Osteoblast (primary cell): ENCODE results near the gene SCGB2A2. TPM values are rescaled to one million over a fixed set of nuclear protein-coding genes. Genes with fewer than 3 reads are reported as not detected.

ENCODE experiments used
- DNase-seq: peaks from one replicate; pipeline ENCODE4 v3.0.0; 2011; ENCODE audit warnings: low spot score, mixed read lengths; ENCODE audit not compliant: insufficient read length; ENCODE audit errors: missing footprints
- H2AFZ ChIP-seq: 2 replicates; pipeline ENCODE4 v1.6.0; 2011; ENCODE audit warnings: mild to moderate bottlenecking, low read length
- H3K27ac ChIP-seq: 2 replicates; pipeline ENCODE4 v1.5.1; 2011; ENCODE audit warnings: mild to moderate bottlenecking, low read depth, low read length, moderate library complexity
- H3K27me3 ChIP-seq: 2 replicates; pipeline ENCODE4 v1.6.0; 2012; ENCODE audit warnings: mild to moderate bottlenecking, control low read depth, inconsistent platforms, low read length, moderate library complexity; ENCODE audit not compliant: insufficient read depth
- H3K36me3 ChIP-seq: 2 replicates; pipeline ENCODE4 v1.5.1; 2011; ENCODE audit warnings: mild to moderate bottlenecking, low read length, control low read depth, moderate library complexity; ENCODE audit not compliant: insufficient read depth
- H3K4me1 ChIP-seq: 2 replicates; pipeline ENCODE4 v1.5.1; 2011; ENCODE audit warnings: mild to moderate bottlenecking, low read length, control low read depth, moderate library complexity; ENCODE audit not compliant: insufficient read depth
- H3K4me2 ChIP-seq: 2 replicates; pipeline ENCODE4 v1.6.0; 2011; ENCODE audit warnings: mild to moderate bottlenecking, low read length; ENCODE audit not compliant: insufficient read depth
- H3K4me3 ChIP-seq: fragments of 200-600 bp; sonication (generic); 3 replicates; pipeline ENCODE4 v1.5.1; 2012; ENCODE audit warnings: mild to moderate bottlenecking, low read length, inconsistent platforms; ENCODE audit not compliant: insufficient read depth
- H3K79me2 ChIP-seq: 2 replicates; pipeline ENCODE4 v1.6.0; 2012; ENCODE audit warnings: mild to moderate bottlenecking, low read length, control low read depth, inconsistent platforms; ENCODE audit not compliant: insufficient read depth
- H3K9me3 ChIP-seq: 2 replicates; pipeline ENCODE4 v1.5.1; 2011; ENCODE audit warnings: low read depth, low read length, control low read depth
- H4K20me1 ChIP-seq: 2 replicates; pipeline ENCODE4 v1.6.0; 2012; ENCODE audit warnings: mild to moderate bottlenecking, low read length, control low read depth; ENCODE audit not compliant: insufficient read depth
- total RNA-seq: library from RNA; depleted of rRNA; stranded (reverse); fragments of >200 nt; gene quantifications from 2 replicates; pipeline ENCODE4 v1.2.3, GENCODE V29; 2012
- TF ChIP-seq, protein P1 (sequence below): IDR thresholded peaks from 2 replicates; pipeline ENCODE4 v1.5.1; 2011; ENCODE audit warnings: mild to moderate bottlenecking, low read depth, low read length, moderate library complexity; ENCODE audit errors: extremely low read depth

Gene SCGB2A2
- total RNA-seq, 1 donor, result not detected

GRCh38 chr11:62242021-62242420 is 27.9 kb upstream of the SCGB2A2 start, which contains the start of gene SCGB1D2:
Gene SCGB1D2 (plus strand): TSS chr11:62242239. CDS start chr11:62242308, 69 bp downstream.
- Histone ChIP-seq H3K4me3 (no peak within 1 kb of the TSS), H2AFZ (no peak within 1 kb of the TSS), H3K36me3 (no peaks in the 10 kb centered on the region), H3K27me3 (peaks cover under 1% of the 10 kb centered on the region), H4K20me1 (no peaks in the 10 kb centered on the region), H3K9me3 (no peaks in the 10 kb centered on the region), H3K4me1 (no peaks in the 10 kb centered on the region), H3K4me2 (no peak within 1 kb of the TSS), H3K27ac (no peak within 1 kb of the TSS), H3K79me2 (no peaks in the 10 kb centered on the region)
- DNase-seq, result no peak
- TF ChIP-seq, protein P1, sequence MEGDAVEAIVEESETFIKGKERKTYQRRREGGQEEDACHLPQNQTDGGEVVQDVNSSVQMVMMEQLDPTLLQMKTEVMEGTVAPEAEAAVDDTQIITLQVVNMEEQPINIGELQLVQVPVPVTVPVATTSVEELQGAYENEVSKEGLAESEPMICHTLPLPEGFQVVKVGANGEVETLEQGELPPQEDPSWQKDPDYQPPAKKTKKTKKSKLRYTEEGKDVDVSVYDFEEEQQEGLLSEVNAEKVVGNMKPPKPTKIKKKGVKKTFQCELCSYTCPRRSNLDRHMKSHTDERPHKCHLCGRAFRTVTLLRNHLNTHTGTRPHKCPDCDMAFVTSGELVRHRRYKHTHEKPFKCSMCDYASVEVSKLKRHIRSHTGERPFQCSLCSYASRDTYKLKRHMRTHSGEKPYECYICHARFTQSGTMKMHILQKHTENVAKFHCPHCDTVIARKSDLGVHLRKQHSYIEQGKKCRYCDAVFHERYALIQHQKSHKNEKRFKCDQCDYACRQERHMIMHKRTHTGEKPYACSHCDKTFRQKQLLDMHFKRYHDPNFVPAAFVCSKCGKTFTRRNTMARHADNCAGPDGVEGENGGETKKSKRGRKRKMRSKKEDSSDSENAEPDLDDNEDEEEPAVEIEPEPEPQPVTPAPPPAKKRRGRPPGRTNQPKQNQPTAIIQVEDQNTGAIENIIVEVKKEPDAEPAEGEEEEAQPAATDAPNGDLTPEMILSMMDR, result no peak

- no peaks in the 10 kb centered on the region for H3K27me3 ChIP-seq
- no peaks in the 10 kb centered on the region for H4K20me1 ChIP-seq
- H3K4me3 ChIP-seq, result no peak overlapping the region
- no peaks in the 10 kb centered on the region for H3K9me3 ChIP-seq
- H3K4me1 ChIP-seq, result no peaks in the 10 kb centered on the region
- TF ChIP-seq, protein P1, result peak; percentile 40
- no peak for DNase-seq
- no peaks in the 10 kb centered on the region for H3K36me3 ChIP-seq
- H3K79me2 ChIP-seq, result no peaks in the 10 kb centered on the region
- H3K27ac ChIP-seq, result no peak overlapping the region
- no peak overlapping the region for H2AFZ ChIP-seq
- H3K4me2 ChIP-seq, result no peak overlapping the region
These were observed 24.6 kb upstream of the SCGB2A2 start for GRCh38 chr11:62245271-62245753.

GRCh38 chr11:62251698-62252097 is 18.3 kb upstream of the SCGB2A2 start:
- no peak overlapping the region for H3K4me2 ChIP-seq
- TF ChIP-seq, protein P1, result no peak
- no peak overlapping the region for H3K27ac ChIP-seq
- H3K4me1 ChIP-seq, result no peaks in the 10 kb centered on the region
- no peaks in the 10 kb centered on the region for H4K20me1 ChIP-seq
- H3K27me3 ChIP-seq, result no peaks in the 10 kb centered on the region
- no peak for DNase-seq
- H3K4me3 ChIP-seq, result no peak overlapping the region
- no peak overlapping the region for H2AFZ ChIP-seq
- H3K36me3 ChIP-seq, result no peaks in the 10 kb centered on the region
- H3K79me2 ChIP-seq, result no peaks in the 10 kb centered on the region
- H3K9me3 ChIP-seq, result peaks cover 9% of the 10 kb centered on the region

DNA sequence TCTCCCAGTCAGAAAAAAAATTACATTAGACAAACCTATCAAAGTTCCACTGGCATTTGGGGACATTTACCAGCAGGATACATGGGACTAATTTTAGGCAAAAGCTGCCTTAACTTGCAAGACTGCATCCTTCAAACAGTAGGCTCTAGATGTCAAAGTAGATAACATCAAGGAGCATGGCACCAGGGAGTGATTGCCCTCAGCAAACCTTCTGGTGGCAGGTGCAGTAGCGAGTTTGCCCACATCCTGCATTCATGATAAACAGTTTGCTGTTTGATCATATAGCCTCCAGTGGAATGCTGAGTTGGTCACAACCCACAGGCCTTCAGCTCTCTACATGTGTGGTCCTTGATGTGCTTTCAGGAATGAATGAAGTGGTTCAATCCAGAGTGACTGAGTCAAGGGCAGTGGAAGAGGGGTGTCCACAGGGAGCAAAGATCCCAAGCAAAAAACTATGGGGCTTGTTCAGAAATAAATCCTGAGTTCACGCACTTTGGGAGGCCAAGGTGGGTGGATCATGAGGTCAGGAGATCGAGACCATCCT is 15.9 kb upstream of the SCGB2A2 start:
- Histone ChIP-seq H3K79me2 (no peaks in the 10 kb centered on the region), H3K4me3 (no peak overlapping the region), H3K27me3 (peaks cover 3% of the 10 kb centered on the region), H3K4me2 (no peak overlapping the region), H3K36me3 (no peaks in the 10 kb centered on the region), H4K20me1 (no peaks in the 10 kb centered on the region), H3K4me1 (no peaks in the 10 kb centered on the region), H3K9me3 (peaks cover 9% of the 10 kb centered on the region), H2AFZ (no peak overlapping the region), H3K27ac (no peak overlapping the region)
- TF ChIP-seq, protein P1, result no peak
- DNase-seq, result no peak
